ENCODE measurements around the gene RXFP3. TPM values are rescaled to one million over a fixed set of nuclear protein-coding genes. Genes with fewer than 3 reads are reported as not detected.

RXFP3 gene
- total and polyA plus RNA-seq, 2 of the 8 experiments (the other 6 are each of a cell fraction or from before 2014, with no cell fraction given) = 0.15 TPM; not detected in 1

DNA sequence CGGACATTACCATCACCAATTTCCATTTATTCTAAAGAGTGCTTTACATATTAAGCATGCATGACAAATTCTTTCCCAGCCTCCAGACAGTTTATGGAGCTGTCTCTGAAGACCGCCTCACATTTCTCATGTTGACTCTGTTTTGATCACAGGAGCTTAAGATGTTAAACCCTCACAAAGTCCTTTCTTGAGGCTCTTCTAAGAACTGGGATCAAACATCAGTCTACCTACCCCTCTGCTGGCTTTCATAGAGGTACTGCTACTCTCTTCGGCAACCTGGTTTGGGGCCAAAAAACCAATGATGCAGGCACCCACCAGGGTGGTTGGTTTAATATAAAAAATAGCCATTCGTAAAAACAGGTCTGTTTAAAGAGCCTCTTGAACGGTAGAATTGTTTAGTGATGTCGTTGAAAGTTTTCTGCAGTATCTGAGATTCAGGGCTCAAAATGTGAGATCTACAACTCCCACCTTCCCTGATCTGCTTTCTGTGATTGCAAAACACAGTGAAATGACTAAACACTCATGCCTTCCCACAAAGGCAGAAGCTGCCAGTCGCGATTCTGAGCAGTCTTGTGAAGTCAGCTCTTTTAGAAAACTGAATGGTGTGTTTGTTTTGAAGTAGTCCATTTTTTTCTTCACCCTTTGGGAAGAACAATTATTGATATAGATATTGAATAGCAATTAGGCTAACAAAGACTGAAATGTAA, 3.5 kb downstream of the RXFP3 start:
- DNase-seq (ENCODE audit: low read depth in 1 of 2, low spot score in 2 of 2) = no peak
- H2BK20ac ChIP-seq (ENCODE audit: low read length) = no peak overlapping the region
- H2AFZ ChIP-seq (ENCODE audit: low read length) = no peak overlapping the region
- no peaks in the 10 kb centered on the region for H3K9me3 ChIP-seq (ENCODE audit: insufficient read depth in 2 of 2, low read depth in 1 of 2, low read length in 1 of 2)
- H3K14ac ChIP-seq (ENCODE audit: insufficient read length) = no peak overlapping the region
- H3K4ac ChIP-seq (replicated peaks; ENCODE audit: insufficient read length, low read depth, low read length) = no peak overlapping the region
- no peak overlapping the region for H3K56ac ChIP-seq (replicated peaks; ENCODE audit: insufficient read length, low read depth, low read length)
- 93% methylated on average over 8 of the region's 8 CpGs; no CpG with 5 or more reads in 1 of the 2 experiments for WGBS, 2 experiments (ENCODE audit: extremely low coverage in 1 of 2, insufficient coverage in 1 of 2, insufficient read length in 1 of 2, insufficient replicate concordance in 2 of 2, low coverage in 1 of 2, low lambda C conversion rate in 2 of 2, missing lambda C conversion rate in 1 of 2)
- ChIA-PET POLR2A (ENCODE audit: partially characterized antibody) (interaction anchor here (0.9 kb wide), 1 partner anchor 476 kb away, joined by 3 read pairs; no protein-coding TSS in a partner anchor), CTCF (ENCODE audit: partially characterized antibody) (interaction anchor here (0.5 to 1.3 kb wide), 6 partner anchors 22 to 146 kb away, joined by 3 to 7 read pairs (median 4); no protein-coding TSS in a partner anchor)
- H3K23me2 ChIP-seq (ENCODE audit: low read depth, low read length) = peaks cover 7% of the 10 kb centered on the region
- H3K27ac ChIP-seq (ENCODE audit: low read depth, low read length) = no peak overlapping the region
- H3K9ac ChIP-seq (replicated peaks in 1 of 4; ENCODE audit: extremely low read depth in 1 of 4, low read depth in 3 of 4, low read length in 3 of 4) = no peak overlapping the region
- no peak overlapping the region for H3K18ac ChIP-seq (ENCODE audit: extremely low read depth, low read length)
- H2BK15ac ChIP-seq (ENCODE audit: low read length) = no peak overlapping the region
- H3K27me3 ChIP-seq (replicated peaks in 1 of 4; ENCODE audit: control insufficient read depth in 3 of 4, extremely low read depth in 1 of 4, insufficient read depth in 3 of 4, low read length in 3 of 4) = peaks cover 0 to 17% (median 13%) of the 10 kb centered on the region in 4 experiments; a peak in 5 of 7 replicates
- H3K79me2 ChIP-seq (ENCODE audit: control insufficient read depth in 1 of 2, insufficient read depth in 2 of 2, low read length in 2 of 2) = no peaks in the 10 kb centered on the region
- no peaks in the 10 kb centered on the region for H3K36me3 ChIP-seq (ENCODE audit: control insufficient read depth in 2 of 4, insufficient read depth in 4 of 4, low read length in 3 of 4)
- H4K5ac ChIP-seq (ENCODE audit: insufficient read length, low read depth, low read length) = no peak overlapping the region
- no peak overlapping the region for H3K4me2 ChIP-seq (ENCODE audit: insufficient read depth in 1 of 2, low read depth in 2 of 2, low read length in 2 of 2)
- no peak overlapping the region for H4K8ac ChIP-seq (ENCODE audit: extremely low read depth, insufficient read depth, low read length)
- H4K20me1 ChIP-seq (replicated peaks in 1 of 2; ENCODE audit: control insufficient read depth in 1 of 2, insufficient read depth in 2 of 2, low read length in 2 of 2) = no peaks in the 10 kb centered on the region
- no peak for FAIRE-seq
- no peak overlapping the region for H2AK5ac ChIP-seq (ENCODE audit: low read depth, low read length)
- no peaks in the 10 kb centered on the region for H3K79me1 ChIP-seq (ENCODE audit: low read depth, low read length)
- no peak for TF ChIP-seq KDM4A (IDR thresholded peaks at IDR 0.05; ENCODE audit: low read depth, low read length, severe bottlenecking)
- no peak for TF ChIP-seq ASH2L (IDR thresholded peaks at IDR 0.05; ENCODE audit: low read length)
- TF ChIP-seq NRF1 (IDR thresholded peaks at IDR 0.05; ENCODE audit: low read depth, low read length) = no peak
- no peak for TF ChIP-seq POU5F1 (IDR thresholded peaks at IDR 0.05; ENCODE audit: low read depth, low read length)
- TF ChIP-seq RBBP5 (IDR thresholded peaks at IDR 0.05; ENCODE audit: borderline replicate concordance, low read depth, low read length) = no peak
- no peak for TF ChIP-seq ZNF274 (IDR thresholded peaks at IDR 0.05; ENCODE audit: borderline replicate concordance, extremely low read depth, low read length)
- peaks cover 0 to 6% (median 3%) of the 10 kb centered on the region in 4 experiments; a peak in 3 of 7 replicates for H3K4me1 ChIP-seq (replicated peaks in 1 of 4; ENCODE audit: control insufficient read depth in 3 of 4, insufficient read depth in 4 of 4, low read length in 3 of 4)
- no peak overlapping the region for H3K4me3 ChIP-seq (ENCODE audit: extremely low read depth in 1 of 4, insufficient read depth in 2 of 4, low read depth in 3 of 4, low read length in 4 of 4)
- H2BK12ac ChIP-seq (ENCODE audit: low read depth, low read length) = no peak overlapping the region
- H3K23ac ChIP-seq (ENCODE audit: insufficient read length) = no peak overlapping the region
- no peak overlapping the region for H2BK120ac ChIP-seq (replicated peaks; ENCODE audit: low read depth, low read length)
- no peak overlapping the region for H4K91ac ChIP-seq (replicated peaks; ENCODE audit: insufficient read length, low read length)
- no peak overlapping the region for H2BK5ac ChIP-seq (ENCODE audit: low read depth, low read length)
